Vagina (tissue), 2 donors: ENCODE results near the gene SNRPB2.

Source experiments
- CTCF ChIP-seq, 3 experiments: fragments of 450-650 bp in 2 of 3; fragments of 200-600 bp in 1 of 3; sonication (generic) in 1 of 3; IDR thresholded peaks; one replicate each; pipeline ENCODE4 v1.5.1; 2017 to 2019; ENCODE audit warnings: antibody characterized with exemption in 3 of 3, mild to moderate bottlenecking in 2 of 3, moderate library complexity in 2 of 3
- POLR2A ChIP-seq, 2 donors: fragments of 450-650 bp; IDR thresholded peaks; one replicate each; pipeline ENCODE4 v1.6.1; 2017; ENCODE audit warnings: antibody characterized with exemption in 2 of 2, mild to moderate bottlenecking in 2 of 2, moderate library complexity in 2 of 2

- TF ChIP-seq POLR2A (IDR thresholded peaks at IDR 0.05) (no peak), CTCF (IDR thresholded peaks at IDR 0.05) (no peak)
Measured at GRCh38 chr20:16695628-16696027, 34.2 kb upstream of the SNRPB2 start.
